T follicular helper cell (primary cell): ENCODE data around the gene TMEM164.

Experiments used
- DNase-seq: peaks from one replicate; pipeline ENCODE4 v3.0.0-alpha.2; 2020; ENCODE audit warnings: low read depth

TMEM164 gene

DNA sequence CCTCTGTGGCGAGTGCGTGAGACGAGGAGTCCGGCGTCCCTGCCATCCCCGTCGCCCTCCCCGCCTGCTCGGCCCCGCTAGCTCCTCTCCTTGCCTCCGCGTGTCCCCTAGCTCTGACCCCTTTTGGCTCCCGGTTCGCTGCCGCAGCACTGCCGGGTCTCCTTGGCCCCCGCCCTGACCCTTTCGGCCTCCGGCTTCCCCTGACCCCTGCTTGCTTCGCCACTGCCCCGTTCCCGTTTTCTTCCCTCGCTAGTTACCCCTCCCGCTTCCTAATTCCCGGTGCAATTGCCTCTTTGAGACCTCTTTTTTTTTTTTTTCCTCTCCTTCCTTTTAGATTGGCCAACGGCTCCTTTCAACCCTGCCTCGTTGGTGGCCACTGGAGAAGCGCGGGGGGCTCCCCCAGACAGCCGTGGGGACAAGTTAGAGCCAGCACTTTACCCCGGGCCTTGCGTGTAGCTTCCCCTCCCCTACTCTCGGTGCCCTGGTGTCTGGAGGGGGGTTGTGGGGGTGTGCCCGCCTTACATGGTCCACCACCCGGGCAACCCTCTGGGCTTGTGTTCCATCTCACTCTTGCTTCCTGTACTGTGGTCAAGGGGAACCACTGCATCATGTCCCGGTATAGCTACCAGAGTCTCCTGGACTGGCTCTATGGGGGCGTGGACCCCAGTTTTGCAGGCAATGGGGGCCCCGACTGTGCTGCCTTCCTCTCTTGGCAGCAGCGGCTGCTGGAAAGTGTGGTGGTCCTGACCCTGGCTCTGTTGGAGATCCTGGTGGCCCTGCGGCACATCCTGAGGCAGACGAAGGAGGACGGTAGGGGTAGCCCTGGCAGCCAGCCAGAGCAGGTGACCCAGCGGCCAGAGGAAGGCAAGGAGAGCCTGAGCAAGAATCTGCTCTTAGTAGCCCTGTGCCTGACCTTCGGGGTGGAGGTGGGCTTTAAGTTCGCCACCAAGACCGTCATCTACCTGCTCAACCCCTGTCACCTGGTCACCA is 548 bp downstream of the TMEM164 start:
- DNase-seq: no peak

DNA sequence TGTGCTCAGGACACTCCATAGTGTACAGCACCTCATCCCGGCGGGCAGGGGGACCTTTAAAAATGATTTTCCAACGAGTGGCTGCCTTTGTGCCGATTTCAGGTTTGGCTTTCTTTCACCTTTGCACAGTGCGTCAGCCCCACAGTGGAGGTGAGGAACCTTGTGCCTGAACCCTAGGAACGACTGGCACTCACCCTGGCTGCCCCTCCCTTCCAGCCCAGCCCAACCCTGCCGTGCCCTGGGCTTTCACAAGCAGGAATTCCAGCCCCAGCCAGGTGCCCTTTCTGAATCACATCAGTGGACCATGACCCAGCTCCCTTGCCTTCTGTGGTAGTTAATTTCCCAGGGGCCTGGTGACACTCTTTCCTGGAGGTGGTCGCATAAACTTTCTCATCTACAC is 1.3 kb downstream of the TMEM164 start:
- no peak for DNase-seq

- DNase-seq: no peak
Observed at GRCh38 chrX:110004731-110005369, 1.9 kb downstream of the TMEM164 start.

DNA sequence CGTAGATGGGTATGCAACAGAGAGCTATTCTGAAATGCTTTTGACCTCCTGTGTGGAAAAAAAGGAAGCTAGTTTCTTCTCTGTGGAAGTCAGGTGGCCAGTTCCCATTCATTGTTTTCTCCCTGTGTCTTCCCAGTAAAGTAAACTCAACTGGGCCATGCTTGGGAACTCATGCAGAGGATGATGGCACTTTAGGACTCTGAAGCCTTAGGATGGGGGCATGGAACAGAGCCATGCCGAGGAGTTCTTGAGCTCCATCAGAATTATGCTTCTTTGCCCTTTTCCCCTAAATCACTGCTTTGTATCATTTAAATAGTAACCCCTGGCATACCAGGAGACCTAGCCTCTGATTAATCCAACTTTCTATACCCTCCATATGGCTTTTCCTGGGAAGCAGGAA is 3.2 kb downstream of the TMEM164 start:
- DNase-seq: no peak

DNA sequence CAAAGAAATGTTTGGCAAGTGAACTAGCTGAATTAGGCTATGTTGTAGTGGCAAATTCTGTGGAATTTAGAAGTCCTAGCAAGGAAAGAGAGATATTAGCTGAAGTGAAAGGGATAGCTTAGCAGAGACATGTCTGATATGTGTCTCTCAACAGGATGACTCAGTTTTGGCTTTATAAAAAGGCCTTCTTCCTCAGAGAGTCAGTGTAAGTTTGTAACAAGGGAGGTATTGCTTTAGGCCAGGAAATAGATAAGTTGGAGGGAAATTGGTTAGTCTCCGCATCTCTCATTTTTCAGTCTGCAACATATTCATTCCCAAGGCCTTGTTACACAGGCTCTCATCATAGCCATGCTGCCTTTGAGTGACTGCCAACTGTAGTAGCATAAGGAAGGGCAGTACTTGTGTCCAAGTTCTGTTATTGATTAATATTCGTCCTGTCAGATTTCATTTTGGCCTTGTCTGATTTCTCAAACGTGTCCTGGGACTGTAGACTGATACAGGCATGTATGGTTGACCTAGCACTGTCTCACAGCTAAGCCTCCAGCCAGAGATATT is 4.0 kb downstream of the TMEM164 start:
- no peak for DNase-seq

DNA sequence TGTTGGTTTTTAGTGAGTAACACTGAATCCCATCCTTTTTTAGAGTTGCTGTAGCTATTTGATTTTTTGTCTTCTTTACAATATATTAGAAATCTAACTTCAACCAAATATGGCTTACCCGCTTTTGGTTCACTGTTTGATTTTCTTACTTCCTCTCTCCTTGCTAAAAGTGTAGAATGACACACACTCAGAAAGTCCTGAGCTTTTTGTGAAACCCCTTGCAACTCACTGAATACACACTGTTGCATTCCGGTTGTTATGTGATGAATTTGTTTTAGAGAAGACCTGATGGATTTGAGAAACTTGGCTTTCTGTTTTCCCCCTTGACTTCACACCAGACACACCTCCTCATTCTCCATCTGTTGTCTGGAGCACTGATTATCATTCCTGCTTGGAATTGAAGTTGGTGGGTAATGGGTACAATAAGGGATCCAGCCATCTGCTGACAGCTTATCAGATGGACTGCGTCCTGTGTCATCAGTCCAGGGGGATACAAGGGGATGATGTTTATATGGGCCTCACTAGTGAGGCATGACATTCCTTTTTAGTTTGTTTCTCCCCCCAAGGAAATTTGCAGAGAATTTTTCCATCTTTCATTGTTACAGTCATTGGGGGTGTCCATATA is 5.2 kb downstream of the TMEM164 start:
- DNase-seq: no peak

DNA sequence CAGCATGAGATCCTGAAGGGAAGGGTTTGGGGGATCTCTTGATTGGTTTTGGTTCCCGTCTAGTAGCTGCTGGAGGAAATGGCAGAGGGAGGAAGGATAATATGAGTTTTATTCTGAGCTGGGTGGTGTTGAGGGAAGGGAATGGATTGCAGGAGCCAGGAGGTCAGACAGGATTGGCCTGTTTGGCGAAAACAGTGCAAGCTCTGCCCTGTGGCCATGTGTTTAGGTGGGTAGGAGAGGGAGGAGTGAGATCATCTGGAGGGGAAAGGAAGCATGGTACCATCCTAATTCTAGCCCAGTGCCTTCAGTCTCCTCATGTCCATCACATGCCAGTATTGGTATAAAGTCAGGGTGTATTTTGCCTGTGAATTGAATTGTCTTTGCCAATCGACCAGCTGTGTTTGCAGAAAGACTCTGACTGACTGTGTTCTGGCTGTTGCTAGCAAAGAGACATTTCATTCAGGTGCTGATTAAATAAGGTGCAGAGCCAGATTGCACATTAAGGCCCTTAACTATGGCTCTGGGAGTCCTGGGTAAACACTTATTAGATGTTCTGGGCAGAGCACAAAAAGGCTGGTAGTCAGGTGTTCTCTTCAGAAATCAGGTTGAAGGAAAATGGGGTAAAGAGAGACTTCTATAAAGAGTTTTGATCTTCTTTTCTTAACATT is 10.0 kb downstream of the TMEM164 start:
- DNase-seq: no peak

DNA sequence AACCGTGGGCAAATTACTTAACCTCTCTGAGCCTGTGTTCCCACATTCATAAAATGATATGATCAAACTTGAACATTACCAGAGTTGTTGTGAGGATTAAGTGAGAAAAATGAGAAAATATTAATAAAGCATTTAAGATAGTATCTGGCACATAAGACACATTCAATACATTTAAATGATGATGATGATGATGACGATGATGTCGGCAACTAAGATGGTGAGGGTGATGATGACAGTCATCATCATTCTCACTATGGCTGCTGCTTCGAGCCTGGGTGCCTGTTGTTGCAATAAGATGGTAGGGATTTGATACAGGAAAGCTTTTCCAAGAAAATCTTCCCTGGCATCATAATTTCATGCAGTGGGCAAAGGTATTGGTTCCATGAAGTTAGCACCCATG is 11.1 kb downstream of the TMEM164 start:
- DNase-seq: no peak

DNA sequence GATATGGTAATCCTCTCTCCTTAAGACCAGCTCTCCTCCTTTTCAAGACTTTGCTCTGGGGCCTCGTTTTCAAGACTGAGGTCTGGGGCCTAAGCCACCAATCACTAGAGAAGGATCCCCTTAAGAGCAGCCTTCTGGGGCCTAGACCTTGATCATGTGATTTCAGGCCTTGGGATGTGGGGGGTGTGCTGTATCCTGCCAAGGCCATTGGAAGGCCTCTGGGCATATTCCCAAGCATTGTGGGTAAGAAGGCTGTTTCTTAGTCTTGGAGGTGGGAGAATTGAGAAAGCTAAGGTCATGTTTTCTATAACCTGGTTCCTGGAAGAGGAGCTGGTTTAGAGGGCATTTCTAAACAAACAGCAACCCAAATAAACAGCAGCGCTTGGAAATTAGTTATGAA is 12.1 kb downstream of the TMEM164 start:
- DNase-seq: no peak

DNA sequence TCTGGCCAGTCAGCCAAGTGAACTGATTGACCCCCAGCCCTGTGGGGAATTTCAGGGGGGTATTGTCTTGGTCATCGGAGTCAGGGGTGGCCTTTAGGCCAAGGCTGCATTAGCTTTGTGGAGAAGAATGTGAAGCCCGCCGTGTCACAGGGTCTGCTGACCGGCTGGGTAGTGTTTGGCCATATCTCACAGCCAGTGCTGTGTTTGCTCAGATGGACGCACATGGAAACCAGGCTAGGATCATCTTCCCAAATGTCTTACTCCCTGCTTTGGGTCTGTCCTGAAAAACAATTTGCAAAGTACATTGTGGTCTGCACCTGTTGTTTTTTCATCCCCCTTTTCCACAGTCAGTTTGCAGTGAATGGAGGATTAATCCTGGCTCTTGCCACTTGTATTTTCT is 13.0 kb downstream of the TMEM164 start:
- no peak for DNase-seq

GRCh38 chrX:110020536-110020935 is 17.6 kb downstream of the TMEM164 start:
- DNase-seq: no peak

DNA sequence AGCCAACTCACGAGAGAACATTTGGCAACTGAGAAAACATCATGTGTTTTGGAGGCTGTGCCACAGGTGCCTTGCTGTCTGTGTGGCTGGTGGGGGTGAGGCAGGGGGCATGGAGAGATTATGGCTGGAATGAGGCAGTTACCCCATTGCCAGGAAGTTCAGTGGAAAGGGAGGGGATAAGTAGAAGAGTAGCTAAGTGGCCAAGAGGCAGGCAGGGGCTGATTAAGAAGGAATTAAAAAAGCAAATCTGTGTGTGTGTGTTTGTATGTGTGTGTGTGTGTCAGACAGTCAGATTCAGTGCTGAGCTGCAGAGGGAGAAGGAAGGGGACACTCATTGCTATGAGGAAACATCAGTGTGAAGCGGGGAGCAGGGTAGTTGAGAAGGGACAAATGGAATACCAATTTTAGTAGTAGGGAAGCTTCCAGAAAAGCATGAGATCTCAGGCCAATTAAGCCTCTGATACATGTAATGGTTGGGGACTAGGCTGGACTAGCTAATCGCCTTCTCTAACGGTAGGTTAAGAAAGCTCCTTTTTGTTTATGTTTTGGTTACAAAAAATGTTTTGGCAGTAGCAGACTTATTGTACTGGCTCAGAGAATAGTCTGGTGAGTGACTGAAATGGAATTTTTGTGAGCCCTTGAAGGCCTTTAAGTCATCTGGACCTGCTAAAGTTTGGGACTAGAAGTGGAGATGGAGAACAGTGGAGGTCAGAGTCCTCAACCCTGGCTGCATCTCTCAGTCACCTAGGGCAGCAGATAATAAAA is 18.5 kb downstream of the TMEM164 start:
- no peak for DNase-seq

GRCh38 chrX:110022599-110023448 is 19.9 kb downstream of the TMEM164 start:
- DNase-seq: no peak

DNA sequence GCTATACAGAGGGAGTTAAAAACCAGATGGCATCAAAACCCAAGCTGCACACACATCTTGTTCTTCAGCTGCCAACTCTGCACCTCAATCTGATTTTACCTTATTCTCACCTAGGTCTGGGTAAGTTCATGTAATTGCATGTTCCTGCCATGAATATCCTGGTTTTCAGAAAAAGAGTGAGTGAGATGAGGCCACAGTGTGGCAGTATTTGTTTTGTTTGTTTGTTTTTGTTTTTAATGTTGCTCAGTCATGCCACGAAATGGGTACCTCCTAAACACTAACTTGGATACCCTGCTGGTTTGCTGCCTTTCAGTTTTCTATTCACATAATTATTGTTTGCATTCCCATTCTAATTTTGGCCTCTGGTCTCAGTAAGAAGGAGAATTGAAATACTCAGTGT is 22.5 kb downstream of the TMEM164 start:
- no peak for DNase-seq

GRCh38 chrX:110026099-110026844 is 23.4 kb downstream of the TMEM164 start:
- no peak for DNase-seq

- DNase-seq: no peak
Observed at GRCh38 chrX:110032534-110033147, 29.7 kb downstream of the TMEM164 start.

DNA sequence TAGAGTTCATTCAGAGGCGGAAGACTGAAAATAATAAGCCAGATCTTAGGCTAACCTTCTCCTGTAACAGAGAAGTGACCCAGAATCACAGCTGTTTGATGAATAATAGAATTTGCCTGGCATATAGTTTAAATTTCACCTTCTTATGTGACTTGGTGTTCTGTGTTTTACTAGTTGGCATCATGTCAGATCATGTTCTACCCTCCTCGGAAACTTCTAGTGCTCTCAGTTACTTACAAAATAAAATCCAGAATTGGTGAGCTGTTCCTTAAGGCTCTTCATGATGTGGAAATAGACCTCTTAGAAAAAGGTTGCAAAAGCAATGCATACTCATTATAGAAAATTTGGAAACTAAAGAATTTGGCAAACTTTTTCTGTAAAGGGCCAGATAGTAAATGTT is 31.1 kb downstream of the TMEM164 start:
- no peak for DNase-seq

DNA sequence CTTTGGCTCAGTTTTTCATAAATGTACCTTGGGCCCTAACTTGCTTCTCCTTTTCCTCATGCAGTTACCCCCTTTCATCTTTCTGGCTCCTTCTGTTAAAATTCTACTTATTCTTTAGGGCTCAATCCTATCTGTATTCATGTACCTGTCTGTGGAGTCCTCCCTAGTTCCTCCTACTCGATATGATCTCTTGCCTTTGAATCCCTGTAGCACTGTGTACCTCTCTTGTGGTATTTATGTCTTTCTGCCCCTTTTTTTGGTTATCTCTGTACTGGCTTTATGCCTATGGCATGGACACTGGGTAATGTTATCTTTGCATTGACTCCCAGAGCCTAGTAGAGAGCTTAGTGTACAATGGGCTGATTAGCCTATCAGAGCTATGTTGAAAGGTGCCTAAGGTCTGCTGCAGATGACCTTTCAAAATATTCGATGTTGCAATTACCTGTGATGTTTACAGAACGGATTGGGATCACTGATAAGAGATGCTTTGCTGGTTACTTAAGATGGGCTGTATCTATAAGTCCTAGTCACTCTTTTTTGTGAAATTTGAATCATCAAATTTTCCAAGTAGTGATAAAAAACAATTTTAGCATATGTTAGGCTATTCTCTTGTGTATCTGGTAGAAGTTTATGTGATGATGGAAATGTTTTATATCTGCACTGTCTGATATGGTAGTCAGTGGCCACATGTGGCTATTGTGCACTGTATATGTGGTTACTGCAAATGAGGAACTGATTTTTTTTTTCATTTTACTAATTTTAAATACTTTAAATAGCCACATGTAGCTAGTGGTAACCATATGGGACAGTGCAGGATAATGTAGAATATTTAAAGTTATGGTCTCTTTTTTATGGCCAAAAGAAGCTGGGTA is 33.5 kb downstream of the TMEM164 start:
- no peak for DNase-seq
